Spinal cord (tissue), 10 donors: Measurements from ENCODE around the gene IRF6. TPM values are rescaled to one million over a fixed set of nuclear protein-coding genes. Genes with fewer than 3 reads are reported as not detected.
A peak's percentile ranks its signal among the peaks of the same experiment; 100 is the strongest.

Experiments
- DNase-seq, 6 donors: peaks; one replicate each; pipeline versions ENCODE4 v3.0.0 to v3.0.0-alpha.2; 2013 to 2015; ENCODE audit warnings: low spot score in 6 of 6, low read depth in 4 of 6
- H3K27ac ChIP-seq: one replicate; pipeline ENCODE4 v1.5.1; 2013; ENCODE audit warnings: low read depth, low read length, control low read depth
- H3K27me3 ChIP-seq: one replicate; pipeline ENCODE4 v1.6.1; 2013; ENCODE audit warnings: low read length; ENCODE audit not compliant: control insufficient read depth, insufficient read depth
- H3K36me3 ChIP-seq: one replicate; pipeline ENCODE4 v1.6.1; 2013; ENCODE audit warnings: low read length; ENCODE audit not compliant: control insufficient read depth, insufficient read depth
- H3K4me1 ChIP-seq: one replicate; pipeline ENCODE4 v1.6.1; 2013; ENCODE audit warnings: low read length; ENCODE audit not compliant: control insufficient read depth, insufficient read depth
- H3K4me3 ChIP-seq: one replicate; pipeline ENCODE4 v1.5.1; 2013; ENCODE audit warnings: low read depth, low read length, control low read depth
- H3K9me3 ChIP-seq: one replicate; pipeline ENCODE4 v1.6.1; 2013; ENCODE audit warnings: low read length; ENCODE audit not compliant: control insufficient read depth, insufficient read depth
- WGBS: methylation state at CpG from one replicate; pipeline ENCODE4 v1.1.5; 2013; ENCODE audit warnings: missing lambda C conversion rate; ENCODE audit not compliant: insufficient coverage; 5-methylcytosine and 5-hydroxymethylcytosine counted together
- polyA plus RNA-seq, 2 donors: library from polyadenylated mRNA; unstranded; fragments of 120-200 nt; gene quantifications; one replicate each; pipeline ENCODE4 v1.2.1, GENCODE V29; 2013; ENCODE audit not compliant: insufficient read length in 2 of 2
- total RNA-seq, 2 donors: library from RNA; depleted of rRNA in 1 of 2; stranded (reverse); fragments of 120-200 nt in 1 of 2; fragments of >200 nt in 1 of 2; gene quantifications; one replicate each; pipeline versions ENCODE4 v1.2.3 to v1.2.4, GENCODE V29; 2013 to 2014
- donor health status: healthy.

Gene IRF6
- total and polyA plus RNA-seq, 4 donors = 0.99 to 2.8 (median 1.2) TPM

- Histone ChIP-seq H3K9me3 (no peaks in the 10 kb centered on the region), H3K27me3 (no peaks in the 10 kb centered on the region), H3K4me3 (no peak overlapping the region), H3K27ac (no peak overlapping the region), H3K4me1 (no peaks in the 10 kb centered on the region), H3K36me3 (no peaks in the 10 kb centered on the region)
- WGBS = 88% methylated on average over 3 of the region's 5 CpGs
- DNase-seq = no peak
These were observed 49.1 kb downstream of the IRF6 start for GRCh38 chr1:209756615-209757445.

- Histone ChIP-seq H3K36me3 (no peaks in the 10 kb centered on the region), H3K4me1 (no peaks in the 10 kb centered on the region), H3K27me3 (no peaks in the 10 kb centered on the region), H3K9me3 (no peaks in the 10 kb centered on the region), H3K4me3 (no peak within 1 kb of the TSS), H3K27ac (no peak within 1 kb of the TSS)
- DNase-seq = no peak
- 77% methylated on average over 8 of the region's 10 CpGs for WGBS
These were observed 49.9 kb downstream of the IRF6 start, which contains the start of gene TRAF3IP3 for GRCh38 chr1:209755926-209756614. TSS of gene TRAF3IP3 (plus strand) at chr1:209756053. CDS start at chr1:209760040, 3,987 bp downstream.

- WGBS = no CpG with 5 or more reads among the region's 1 CpG
- Histone ChIP-seq H3K27ac (no peak overlapping the region), H3K4me1 (no peaks in the 10 kb centered on the region), H3K4me3 (no peak overlapping the region), H3K27me3 (no peaks in the 10 kb centered on the region), H3K36me3 (no peaks in the 10 kb centered on the region), H3K9me3 (no peaks in the 10 kb centered on the region)
- no peak for DNase-seq
These were observed 50.7 kb downstream of the IRF6 start for GRCh38 chr1:209755256-209755655.

GRCh38 chr1:209752890-209753289, 53.1 kb downstream of the IRF6 start:
- Histone ChIP-seq H3K9me3 (no peaks in the 10 kb centered on the region), H3K4me1 (peaks cover 3% of the 10 kb centered on the region), H3K27me3 (no peaks in the 10 kb centered on the region), H3K4me3 (no peak overlapping the region), H3K36me3 (no peaks in the 10 kb centered on the region), H3K27ac (no peak overlapping the region)
- DNase-seq = no peak
- no CpG with 5 or more reads among the region's 3 CpGs for WGBS

- no peak for DNase-seq
- no peaks in the 10 kb centered on the region for H3K36me3 ChIP-seq
- H3K27me3 ChIP-seq = no peaks in the 10 kb centered on the region
- H3K4me1 ChIP-seq = peaks cover 9% of the 10 kb centered on the region
- H3K4me3 ChIP-seq = no peak overlapping the region
- H3K9me3 ChIP-seq = no peaks in the 10 kb centered on the region
- WGBS = 73% methylated on average over 3 of the region's 5 CpGs
- H3K27ac ChIP-seq = no peak overlapping the region
These were observed 54.2 kb downstream of the IRF6 start for GRCh38 chr1:209751627-209752231.

GRCh38 chr1:209749670-209750323, 56.1 kb downstream of the IRF6 start:
- Histone ChIP-seq H3K4me1 (peaks cover 9% of the 10 kb centered on the region), H3K27me3 (no peaks in the 10 kb centered on the region), H3K27ac (no peak overlapping the region), H3K9me3 (no peaks in the 10 kb centered on the region), H3K4me3 (no peak overlapping the region), H3K36me3 (no peaks in the 10 kb centered on the region)
- 63% methylated on average over 1 of the region's 6 CpGs for WGBS
- DNase-seq = no peak

GRCh38 chr1:209749205-209749604, 56.7 kb downstream of the IRF6 start:
- no peaks in the 10 kb centered on the region for H3K36me3 ChIP-seq
- no peaks in the 10 kb centered on the region for H3K9me3 ChIP-seq
- WGBS = no CpG with 5 or more reads among the region's 2 CpGs
- no peak for DNase-seq
- H3K27me3 ChIP-seq = no peaks in the 10 kb centered on the region
- H3K27ac ChIP-seq = no peak overlapping the region
- H3K4me3 ChIP-seq = no peak overlapping the region
- peaks cover 9% of the 10 kb centered on the region for H3K4me1 ChIP-seq

- Histone ChIP-seq H3K9me3 (no peaks in the 10 kb centered on the region), H3K27ac (no peak overlapping the region), H3K4me1 (peaks cover 9% of the 10 kb centered on the region), H3K36me3 (no peaks in the 10 kb centered on the region), H3K4me3 (no peak overlapping the region), H3K27me3 (no peaks in the 10 kb centered on the region)
- WGBS = 64% methylated on average over 4 of the region's 4 CpGs
- DNase-seq = no peak
These were observed 57.3 kb downstream of the IRF6 start for GRCh38 chr1:209748620-209749019.

- no peaks in the 10 kb centered on the region for H3K36me3 ChIP-seq
- no peaks in the 10 kb centered on the region for H3K9me3 ChIP-seq
- 9% methylated on average over 37 of the region's 37 CpGs for WGBS
- H3K4me1 ChIP-seq = peaks cover 12% of the 10 kb centered on the region
- H3K27ac ChIP-seq = no peak overlapping the region
- DNase-seq = peak; percentile 33 to 90 (median 54)
- peak overlapping the region; percentile 24 for H3K4me3 ChIP-seq
- H3K27me3 ChIP-seq = no peaks in the 10 kb centered on the region
These were observed 58.2 kb downstream of the IRF6 start for GRCh38 chr1:209747580-209748262.
